CD14-positive monocyte (primary cell): ENCODE data around the gene SNX11. TPM values are rescaled to one million over a fixed set of nuclear protein-coding genes. Genes with fewer than 3 reads are reported as not detected.

Experiments used
- DNase-seq, 3 donors: peaks; one replicate each; pipeline ENCODE4 v3.0.0-alpha.2; 2011 to 2022
- H2AFZ ChIP-seq: 2 replicates; pipeline ENCODE4 v1.6.0; 2012; ENCODE audit warnings: mild to moderate bottlenecking, low read depth, low read length, inconsistent platforms; ENCODE audit not compliant: insufficient read depth, poor library complexity, severe bottlenecking
- H3K27ac ChIP-seq, 2 donors: 1 replicate in 1 of 2; 2 replicates in 1 of 2; pipeline ENCODE4 v1.5.1; 2012 to 2013; ENCODE audit warnings: low read length in 2 of 2, control low read depth in 1 of 2, inconsistent platforms in 1 of 2, low read depth in 1 of 2, mild to moderate bottlenecking in 1 of 2
- H3K27me3 ChIP-seq, 2 donors: one replicate each; pipeline versions ENCODE4 v1.6.0 to v1.6.1; 2011 to 2013; ENCODE audit warnings: low read length in 2 of 2; ENCODE audit not compliant: control insufficient read depth in 2 of 2, insufficient read depth in 2 of 2
- H3K36me3 ChIP-seq, 2 donors: replicated peaks in 1 of 2; 1 replicate in 1 of 2; 2 replicates in 1 of 2; pipeline versions ENCODE4 v1.5.1 to v1.6.1; 2012 to 2013; ENCODE audit warnings: low read length in 2 of 2, control low read depth in 1 of 2, inconsistent platforms in 1 of 2, mild to moderate bottlenecking in 1 of 2; ENCODE audit not compliant: insufficient read depth in 2 of 2, control insufficient read depth in 1 of 2
- H3K4me1 ChIP-seq, 2 donors: 1 replicate in 1 of 2; 2 replicates in 1 of 2; pipeline versions ENCODE4 v1.5.1 to v1.6.1; 2012 to 2013; ENCODE audit warnings: low read length in 2 of 2, control low read depth in 1 of 2, inconsistent platforms in 1 of 2, mild to moderate bottlenecking in 1 of 2, moderate library complexity in 1 of 2; ENCODE audit not compliant: insufficient read depth in 2 of 2, control insufficient read depth in 1 of 2
- H3K4me2 ChIP-seq: replicated peaks from 2 replicates; pipeline ENCODE3; 2012; ENCODE audit warnings: low read length, moderate library complexity, mild to moderate bottlenecking; ENCODE audit not compliant: poor library complexity, severe bottlenecking; ENCODE audit errors: extremely low read depth
- H3K4me3 ChIP-seq, 3 experiments: fragments of 200-600 bp in 1 of 3; sonication (generic) in 1 of 3; replicated peaks in 1 of 3; 1 replicate in 2 of 3; 2 replicates in 1 of 3; pipeline ENCODE4 v1.5.1; 2011 to 2013; ENCODE audit warnings: low read length in 3 of 3, mild to moderate bottlenecking in 3 of 3, control low read depth in 2 of 3, low read depth in 2 of 3, inconsistent platforms in 1 of 3, moderate library complexity in 1 of 3
- H3K79me2 ChIP-seq: 2 replicates; pipeline ENCODE4 v1.6.0; 2012; ENCODE audit warnings: mild to moderate bottlenecking, control low read depth, inconsistent platforms, low read length, moderate library complexity; ENCODE audit not compliant: insufficient read depth
- H3K9ac ChIP-seq: 2 replicates; pipeline ENCODE4 v1.6.0; 2017; ENCODE audit warnings: low read length, mild to moderate bottlenecking; ENCODE audit not compliant: insufficient read depth, poor library complexity, severe bottlenecking
- H3K9me3 ChIP-seq, 2 donors: replicated peaks in 1 of 2; 1 replicate in 1 of 2; 2 replicates in 1 of 2; pipeline versions ENCODE4 v1.5.1 to v1.6.1; 2012 to 2013; ENCODE audit warnings: low read length in 2 of 2, control low read depth in 1 of 2; ENCODE audit not compliant: control insufficient read depth in 1 of 2, insufficient read depth in 1 of 2
- H4K20me1 ChIP-seq: 2 replicates; pipeline ENCODE4 v1.6.0; 2012; ENCODE audit warnings: mild to moderate bottlenecking, low read length, control low read depth, moderate library complexity; ENCODE audit not compliant: insufficient read depth
- H3K27ac Mint-ChIP-seq, 7 donors: one replicate each; pipeline ENCODE4 v1.8.0; 2020; ENCODE audit warnings: mild to moderate bottlenecking in 7 of 7, mixed read lengths in 7 of 7, moderate library complexity in 6 of 7, inconsistent platforms in 2 of 7
- H3K27me3 Mint-ChIP-seq, 3 donors: one replicate each; pipeline ENCODE4 v1.8.0; 2021 to 2022; ENCODE audit warnings: low read depth in 3 of 3, mild to moderate bottlenecking in 3 of 3, mixed read lengths in 3 of 3, moderate library complexity in 3 of 3, inconsistent platforms in 1 of 3
- H3K36me3 Mint-ChIP-seq, 2 donors: one replicate each; pipeline ENCODE4 v1.8.0; 2020; ENCODE audit warnings: mixed read lengths in 2 of 2, inconsistent platforms in 1 of 2, mild to moderate bottlenecking in 1 of 2
- H3K4me1 Mint-ChIP-seq: one replicate; pipeline ENCODE4 v1.8.0; 2020; ENCODE audit warnings: mild to moderate bottlenecking, mixed read lengths
- H3K4me3 Mint-ChIP-seq, 2 donors: one replicate each; pipeline ENCODE4 v1.8.0; 2020; ENCODE audit warnings: mild to moderate bottlenecking in 2 of 2, mixed read lengths in 2 of 2, moderate library complexity in 1 of 2
- H3K9me3 Mint-ChIP-seq, 7 donors: one replicate each; pipeline ENCODE4 v1.8.0; 2020 to 2022; ENCODE audit warnings: mixed read lengths in 7 of 7, mild to moderate bottlenecking in 6 of 7, moderate library complexity in 6 of 7, inconsistent platforms in 2 of 7
- CTCF ChIP-seq: fragments of 200-600 bp; IDR thresholded peaks from one replicate; pipeline ENCODE4 v1.8.0; 2022; ENCODE audit warnings: antibody characterized with exemption, mild to moderate bottlenecking
- WGBS: methylation state at CpG from one replicate; pipeline ENCODE4 v1.1.5; 2013; ENCODE audit warnings: missing lambda C conversion rate; ENCODE audit not compliant: insufficient coverage; 5-methylcytosine and 5-hydroxymethylcytosine counted together
- intact Hi-C, 2 donors: fragments of 100-400 bp; cut with micrococcal nuclease; formaldehyde crosslinking; loops; one replicate each; pipeline versions ENCODE4 v1.15.0 to v1.15.1; 2023
- polyA plus RNA-seq, 3 donors: library from polyadenylated mRNA; depleted of rRNA in 1 of 3; unstranded in 2 of 3; stranded (reverse) in 1 of 3; fragments of 300-500 nt in 2 of 3; fragments of >200 nt in 1 of 3; fragmentation: Illumina TruSeq in 2 of 3; gene quantifications; 1 replicate in 2 of 3; 2 replicates in 1 of 3; pipeline ENCODE4 v1.2.3, GENCODE V29; 2012 to 2021

Gene SNX11
- polyA plus RNA-seq, 3 donors, result 34.3 to 49.3 (median 48.4) TPM

DNA sequence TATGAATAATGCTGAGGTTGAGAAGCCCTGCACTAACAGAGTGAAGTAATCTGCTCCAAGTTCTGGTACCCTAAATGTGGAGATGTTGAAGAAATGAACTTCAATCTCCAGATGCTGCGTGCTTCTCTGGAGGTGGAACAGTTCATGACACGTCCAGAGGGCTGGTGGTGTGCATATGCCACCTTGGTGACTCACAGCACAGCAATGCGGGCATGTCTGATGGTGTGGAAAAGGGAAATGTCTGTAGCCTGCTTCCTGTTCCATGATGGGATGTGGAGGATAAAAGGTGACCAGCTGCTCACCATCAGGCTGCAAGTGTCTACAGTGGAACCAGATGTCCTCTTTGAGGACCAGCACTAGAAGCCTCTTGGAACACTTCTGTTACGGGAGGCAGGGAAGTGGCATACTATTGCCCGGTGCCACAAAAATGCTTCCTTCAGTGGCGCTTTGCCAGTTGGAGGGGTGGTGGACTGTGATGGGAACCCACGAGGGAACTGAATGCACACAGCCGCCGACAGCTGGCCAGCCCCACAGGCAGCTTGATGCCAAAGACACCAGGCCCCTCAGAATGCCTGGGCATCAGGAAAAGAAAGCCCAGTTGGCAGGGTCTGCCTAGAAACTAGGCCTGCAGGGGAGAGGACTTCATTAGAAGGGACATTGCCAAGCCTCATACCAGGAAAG is 19.9 kb downstream of the SNX11 start:
- no peak overlapping the region for H3K4me2 ChIP-seq
- 82% methylated on average over 5 of the region's 9 CpGs for WGBS
- H3K27ac Mint-ChIP-seq, result no peak overlapping the region

GRCh38 chr17:48128400-48128799 is 20.8 kb downstream of the SNX11 start:
- no peaks in the 10 kb centered on the region for H3K9me3 Mint-ChIP-seq
- no peaks in the 10 kb centered on the region for H3K9me3 ChIP-seq
- intact Hi-C loops, result loop anchor here in 1 of 2 donors (5.0 kb wide), 1 partner anchor 101 kb away; no protein-coding TSS in a partner anchor
- no peaks in the 10 kb centered on the region for H3K4me1 ChIP-seq
- H3K36me3 ChIP-seq, result peaks cover 27 to 39% of the 10 kb centered on the region in 2 donors
- no peak overlapping the region for H2AFZ ChIP-seq
- H3K4me2 ChIP-seq, result no peak overlapping the region
- no peak for TF ChIP-seq CTCF
- peak overlapping the region in 2 of 7 donors; percentile 12 to 13 for H3K27ac Mint-ChIP-seq
- H3K4me3 Mint-ChIP-seq, result no peak overlapping the region
- H3K9ac ChIP-seq, result no peak overlapping the region
- H3K27me3 Mint-ChIP-seq, result peaks cover 0 to 8% (median 6%) of the 10 kb centered on the region in 3 donors
- no peak for DNase-seq
- H4K20me1 ChIP-seq, result peaks cover 22% of the 10 kb centered on the region
- H3K36me3 Mint-ChIP-seq, result peaks cover 35 to 39% of the 10 kb centered on the region in 2 donors
- no peak overlapping the region for H3K4me3 ChIP-seq
- H3K27ac ChIP-seq, result no peak overlapping the region
- H3K79me2 ChIP-seq, result no peaks in the 10 kb centered on the region
- H3K27me3 ChIP-seq, result no peaks in the 10 kb centered on the region
- WGBS, result no CpG with 5 or more reads among the region's 5 CpGs
- H3K4me1 Mint-ChIP-seq, result no peaks in the 10 kb centered on the region

More for the DNA sequence above, 19.9 kb downstream of the SNX11 start:
- Histone ChIP-seq H3K27me3 (no peaks in the 10 kb centered on the region), H3K9me3 (no peaks in the 10 kb centered on the region), H3K27ac (no peak overlapping the region), H2AFZ (no peak overlapping the region), H3K79me2 (no peaks in the 10 kb centered on the region), H3K9ac (no peak overlapping the region), H3K4me1 (no peaks in the 10 kb centered on the region), H3K36me3 (peaks cover 36 to 48% of the 10 kb centered on the region in 2 donors), H4K20me1 (peaks cover 31% of the 10 kb centered on the region), H3K4me3 (no peak overlapping the region)
- Mint-ChIP-seq H3K9me3 (no peaks in the 10 kb centered on the region), H3K27me3 (peaks cover under 1 to 6% (median 3%) of the 10 kb centered on the region in 3 donors), H3K4me1 (no peaks in the 10 kb centered on the region), H3K4me3 (no peak overlapping the region), H3K36me3 (peaks cover 43 to 48% of the 10 kb centered on the region in 2 donors)
- no peak for TF ChIP-seq CTCF
- DNase-seq, result no peak
- intact Hi-C loops, result loop anchor here in 1 of 2 donors (5.0 kb wide), 1 partner anchor 100 kb away; no protein-coding TSS in a partner anchor
